DOHH2 (cell line): ENCODE results near the gene MAPK7.

ENCODE experiments used
- H3F3A ChIP-seq: fragments of 200-600 bp; sonication (generic), shearing (Covaris generic); 2 replicates; pipeline ENCODE4 v1.6.0; 2016; ENCODE audit warnings: antibody characterized with exemption, mild to moderate bottlenecking; ENCODE audit not compliant: control insufficient read depth, insufficient read depth
- H3K27ac ChIP-seq: fragments of 200-600 bp; sonication (generic); 2 replicates; pipeline ENCODE4 v1.5.1; 2014; ENCODE audit warnings: low read depth, mild to moderate bottlenecking, low read length, moderate library complexity
- H3K27me3 ChIP-seq: fragments of 200-600 bp; sonication (generic); 2 replicates; pipeline ENCODE4 v1.6.1; 2014; ENCODE audit warnings: mild to moderate bottlenecking, low read length, mixed read lengths; ENCODE audit not compliant: control insufficient read depth
- H3K36me3 ChIP-seq: fragments of 200-600 bp; sonication (generic); 2 replicates; pipeline ENCODE4 v1.6.1; 2014; ENCODE audit warnings: mild to moderate bottlenecking, low read length, moderate library complexity, mixed read lengths; ENCODE audit not compliant: control insufficient read depth
- H3K4me1 ChIP-seq: fragments of 200-600 bp; sonication (generic); 2 replicates; pipeline ENCODE4 v1.6.1; 2014; ENCODE audit warnings: mild to moderate bottlenecking, low read length, mixed read lengths; ENCODE audit not compliant: control insufficient read depth
- H3K4me2 ChIP-seq: fragments of 200-600 bp; sonication (generic); 2 replicates; pipeline ENCODE4 v1.6.0; 2014; ENCODE audit warnings: mild to moderate bottlenecking, low read length, moderate library complexity
- H3K4me3 ChIP-seq: fragments of 200-600 bp; sonication (generic); 2 replicates; pipeline ENCODE4 v1.5.1; 2014; ENCODE audit warnings: mild to moderate bottlenecking, low read length, mixed read lengths
- H3K79me2 ChIP-seq: fragments of 200-600 bp; sonication (generic); 2 replicates; pipeline ENCODE4 v1.6.1; 2014; ENCODE audit warnings: mild to moderate bottlenecking, low read length, mixed read lengths; ENCODE audit not compliant: control insufficient read depth
- H3K9me2 ChIP-seq: fragments of 200-600 bp; sonication (generic); replicated peaks from 2 replicates; pipeline ENCODE4 v1.6.1; 2014; ENCODE audit warnings: mild to moderate bottlenecking, low read length, mixed read lengths; ENCODE audit not compliant: control insufficient read depth
- H3K9me3 ChIP-seq: fragments of 200-600 bp; sonication (generic); 2 replicates; pipeline ENCODE4 v1.6.1; 2014; ENCODE audit warnings: antibody characterized with exemption, low read length, mixed read lengths; ENCODE audit not compliant: control insufficient read depth, insufficient read depth
- H4K20me1 ChIP-seq: fragments of 200-600 bp; sonication (generic); 2 replicates; pipeline ENCODE4 v1.6.0; 2014; ENCODE audit warnings: low read depth, mild to moderate bottlenecking, antibody characterized with exemption, low read length, moderate library complexity; ENCODE audit not compliant: control insufficient read depth, insufficient read depth
- CTCF ChIP-seq: fragments of 200-600 bp; sonication (generic); IDR thresholded peaks from one replicate; pipeline ENCODE4 v1.5.1; 2014; ENCODE audit warnings: antibody characterized with exemption, mild to moderate bottlenecking, low read depth, low read length; ENCODE audit not compliant: poor library complexity, severe bottlenecking
- EZH2phosphoT487 ChIP-seq: fragments of 200-600 bp; sonication (generic); IDR thresholded peaks from 2 replicates; pipeline ENCODE4 v1.6.1; 2017; ENCODE audit warnings: borderline replicate concordance, mild to moderate bottlenecking, antibody characterized with exemption, low read length, moderate library complexity, mixed read lengths

MAPK7 gene

DNA sequence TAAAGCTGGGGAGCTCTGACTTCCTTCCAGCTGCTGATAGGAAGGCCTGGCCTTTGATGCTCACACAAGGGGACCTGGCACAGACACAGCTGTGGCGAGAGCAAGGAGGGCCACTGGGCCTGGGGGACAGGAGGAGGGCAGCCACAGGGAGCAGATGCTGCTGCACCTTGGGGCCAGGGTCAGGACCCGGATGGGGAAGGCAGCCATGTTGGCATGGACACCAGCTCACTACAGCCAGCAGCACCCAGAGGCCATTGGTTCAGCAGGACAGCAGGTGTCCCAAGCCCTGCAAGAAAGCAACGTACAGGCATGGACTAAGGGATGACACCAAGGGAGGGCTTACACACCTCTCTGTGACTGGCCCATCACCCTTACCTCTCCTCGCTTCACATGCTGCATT, 24.7 kb downstream of the MAPK7 start:
- Histone ChIP-seq H3K36me3 (no peaks in the 10 kb centered on the region), H3K27ac (no peak overlapping the region), H3K27me3 (no peaks in the 10 kb centered on the region), H3K79me2 (no peaks in the 10 kb centered on the region), H3K9me2 (no peaks in the 10 kb centered on the region), H3K4me2 (no peak overlapping the region), H3F3A (no peaks in the 10 kb centered on the region), H3K4me1 (no peaks in the 10 kb centered on the region), H3K4me3 (no peak overlapping the region), H4K20me1 (no peaks in the 10 kb centered on the region), H3K9me3 (no peaks in the 10 kb centered on the region)
- no peak for TF ChIP-seq CTCF
- TF ChIP-seq EZH2phosphoT487: no peak

DNA sequence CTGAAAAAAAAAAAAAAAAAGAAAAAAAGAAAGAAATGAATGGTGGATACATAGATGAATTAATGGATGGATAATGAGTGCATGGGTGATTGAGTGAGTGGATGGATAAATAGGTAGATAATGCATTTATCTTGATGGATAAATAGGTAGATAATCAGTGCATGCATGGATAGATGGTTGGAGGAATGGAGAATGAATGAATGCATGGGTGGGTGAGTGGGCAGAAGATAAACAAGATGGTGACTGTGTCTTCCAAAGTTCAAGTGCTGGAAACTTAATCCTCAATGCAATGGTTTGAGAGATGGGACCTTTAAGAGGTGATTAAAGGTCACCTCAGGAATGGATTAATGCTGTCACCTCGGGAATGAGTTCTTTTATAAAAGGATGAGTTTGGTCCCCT, 26.0 kb downstream of the MAPK7 start:
- H3K27ac ChIP-seq: no peak overlapping the region
- no peaks in the 10 kb centered on the region for H3K9me3 ChIP-seq
- TF ChIP-seq CTCF (no peak), EZH2phosphoT487 (no peak)
- H3F3A ChIP-seq: no peaks in the 10 kb centered on the region
- no peak overlapping the region for H3K4me3 ChIP-seq
- no peaks in the 10 kb centered on the region for H3K36me3 ChIP-seq
- H3K27me3 ChIP-seq: no peaks in the 10 kb centered on the region
- H3K79me2 ChIP-seq: no peaks in the 10 kb centered on the region
- no peaks in the 10 kb centered on the region for H4K20me1 ChIP-seq
- H3K9me2 ChIP-seq: no peaks in the 10 kb centered on the region
- no peak overlapping the region for H3K4me2 ChIP-seq
- H3K4me1 ChIP-seq: no peaks in the 10 kb centered on the region

DNA sequence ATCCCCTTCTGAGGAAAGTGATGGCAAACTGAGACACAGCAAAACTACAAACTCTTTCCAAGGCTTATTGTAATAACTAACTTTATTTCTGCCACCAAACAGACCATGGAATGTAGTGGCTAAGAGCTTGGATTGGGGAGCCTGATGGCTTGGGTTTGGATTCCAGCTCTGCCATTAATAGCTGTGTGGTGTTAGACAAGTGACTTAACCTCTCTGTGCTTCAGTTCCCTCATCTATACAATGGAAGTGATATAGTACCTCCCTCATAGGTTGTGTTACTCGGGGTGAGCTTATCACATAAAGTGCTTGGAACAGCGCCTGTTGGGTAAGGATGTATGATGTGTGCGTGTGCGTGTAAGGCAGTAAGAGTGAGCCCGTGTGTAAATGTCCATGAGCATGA, 26.8 kb downstream of the MAPK7 start:
- Histone ChIP-seq H3K4me1 (no peaks in the 10 kb centered on the region), H3K9me3 (no peaks in the 10 kb centered on the region), H3K4me3 (no peak overlapping the region), H3K9me2 (no peaks in the 10 kb centered on the region), H3K4me2 (no peak overlapping the region), H3K27me3 (no peaks in the 10 kb centered on the region), H3K27ac (no peak overlapping the region), H3K79me2 (no peaks in the 10 kb centered on the region), H3F3A (no peaks in the 10 kb centered on the region), H3K36me3 (no peaks in the 10 kb centered on the region), H4K20me1 (no peaks in the 10 kb centered on the region)
- no peak for TF ChIP-seq CTCF
